ENCODE measurements around the gene RAPSN. TPM values are rescaled to one million over a fixed set of nuclear protein-coding genes. Genes with fewer than 3 reads are reported as not detected.

RAPSN gene
- total and polyA plus RNA-seq, 2 donors (not counting 1 experiment from before 2014, with no cell fraction given) = 0.25 to 1.0 TPM

- Histone ChIP-seq H4K20me1 (ENCODE audit: control insufficient read depth, insufficient read depth, low read length, poor library complexity, severe bottlenecking) (no peaks in the 10 kb centered on the region), H3K27ac (ENCODE audit: low read length in 2 of 2) (no peak overlapping the region), H3K9ac (ENCODE audit: low read length) (no peak overlapping the region), H3K4me2 (replicated peaks; ENCODE audit: low read depth, low read length, poor library complexity, severe bottlenecking) (no peak overlapping the region), H3K4me1 (ENCODE audit: control insufficient read depth in 2 of 2, insufficient read depth in 2 of 2, low read length in 2 of 2) (no peaks in the 10 kb centered on the region), H2AFZ (ENCODE audit: insufficient read depth, low read depth, low read length, poor library complexity, severe bottlenecking) (no peak overlapping the region), H3K9me3 (ENCODE audit: control extremely low read depth in 1 of 3, control insufficient read depth in 2 of 3, insufficient read depth in 1 of 3, low read length in 2 of 3) (peaks cover 0 to 6% (median 0%) of the 10 kb centered on the region in 3 donors), H3K4me3 (ENCODE audit: control extremely low read depth in 1 of 5, extremely low read depth in 1 of 5, insufficient read depth in 1 of 5, low read depth in 2 of 5, low read length in 4 of 5) (no peak overlapping the region), H3K36me3 (replicated peaks in 1 of 2; ENCODE audit: control extremely low read depth in 1 of 2, control insufficient read depth in 1 of 2, extremely low read depth in 1 of 2, insufficient read depth in 2 of 2, low read length in 1 of 2) (no peaks in the 10 kb centered on the region), H3K79me2 (ENCODE audit: control insufficient read depth, insufficient read depth, low read length) (no peaks in the 10 kb centered on the region), H3K27me3 (replicated peaks in 1 of 4; ENCODE audit: control extremely low read depth in 1 of 4, control insufficient read depth in 3 of 4, insufficient read depth in 4 of 4, low read length in 3 of 4) (no peaks in the 10 kb centered on the region)
- Mint-ChIP-seq H3K4me1 (no peaks in the 10 kb centered on the region), H3K27ac (no peak overlapping the region), H3K4me3 (no peak overlapping the region), H3K9me3 (ENCODE audit: insufficient read depth) (no peaks in the 10 kb centered on the region), H3K27me3 (no peaks in the 10 kb centered on the region)
- intact Hi-C loops (cut with micrococcal nuclease) = no loop called here
- POLR2A ChIA-PET = no interaction called here
- DNase-seq = no peak
- no peak for ATAC-seq (ENCODE audit: low read depth)
- TF ChIP-seq, protein P1, sequence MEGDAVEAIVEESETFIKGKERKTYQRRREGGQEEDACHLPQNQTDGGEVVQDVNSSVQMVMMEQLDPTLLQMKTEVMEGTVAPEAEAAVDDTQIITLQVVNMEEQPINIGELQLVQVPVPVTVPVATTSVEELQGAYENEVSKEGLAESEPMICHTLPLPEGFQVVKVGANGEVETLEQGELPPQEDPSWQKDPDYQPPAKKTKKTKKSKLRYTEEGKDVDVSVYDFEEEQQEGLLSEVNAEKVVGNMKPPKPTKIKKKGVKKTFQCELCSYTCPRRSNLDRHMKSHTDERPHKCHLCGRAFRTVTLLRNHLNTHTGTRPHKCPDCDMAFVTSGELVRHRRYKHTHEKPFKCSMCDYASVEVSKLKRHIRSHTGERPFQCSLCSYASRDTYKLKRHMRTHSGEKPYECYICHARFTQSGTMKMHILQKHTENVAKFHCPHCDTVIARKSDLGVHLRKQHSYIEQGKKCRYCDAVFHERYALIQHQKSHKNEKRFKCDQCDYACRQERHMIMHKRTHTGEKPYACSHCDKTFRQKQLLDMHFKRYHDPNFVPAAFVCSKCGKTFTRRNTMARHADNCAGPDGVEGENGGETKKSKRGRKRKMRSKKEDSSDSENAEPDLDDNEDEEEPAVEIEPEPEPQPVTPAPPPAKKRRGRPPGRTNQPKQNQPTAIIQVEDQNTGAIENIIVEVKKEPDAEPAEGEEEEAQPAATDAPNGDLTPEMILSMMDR (IDR thresholded peaks at IDR 0.05) = no peak
- TF ChIP-seq EZH2 (IDR thresholded peaks at IDR 0.05; ENCODE audit: borderline replicate concordance, insufficient read depth, low read depth, low read length, poor library complexity, severe bottlenecking) = no peak
- 100% methylated on average over 5 of the region's 11 CpGs for WGBS (ENCODE audit: insufficient coverage)
- CTCF ChIA-PET = no interaction called here
Observed at GRCh38 chr11:47437218-47437745, 11.7 kb downstream of the RAPSN start.

DNA sequence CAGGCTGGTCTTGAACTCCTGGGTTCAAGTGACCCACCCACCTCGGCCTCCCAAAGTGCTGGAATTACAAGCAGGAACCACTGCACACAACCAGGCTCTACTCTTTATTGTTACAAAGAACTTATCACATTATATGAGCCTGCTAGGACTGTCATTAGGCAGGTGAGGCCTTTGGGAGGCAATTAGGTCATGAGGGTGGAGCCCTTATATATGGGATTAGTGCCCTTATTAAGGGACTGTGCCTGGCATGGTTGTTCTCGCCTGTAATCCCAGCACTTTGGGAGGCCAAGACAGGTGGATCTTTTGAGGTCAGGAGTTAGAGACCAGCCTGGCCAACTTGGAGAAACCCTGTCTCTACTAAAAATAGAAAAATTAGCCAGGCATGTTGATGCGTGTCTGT lies 12.2 kb downstream of the RAPSN start:
- H3K36me3 ChIP-seq (replicated peaks in 1 of 2; ENCODE audit: control extremely low read depth in 1 of 2, control insufficient read depth in 1 of 2, extremely low read depth in 1 of 2, insufficient read depth in 2 of 2, low read length in 1 of 2) = no peaks in the 10 kb centered on the region
- H3K4me2 ChIP-seq (replicated peaks; ENCODE audit: low read depth, low read length, poor library complexity, severe bottlenecking) = no peak overlapping the region
- H2AFZ ChIP-seq (ENCODE audit: insufficient read depth, low read depth, low read length, poor library complexity, severe bottlenecking) = no peak overlapping the region
- DNase-seq (no peak), ATAC-seq (ENCODE audit: low read depth) (no peak)
- no peak overlapping the region for H3K27ac ChIP-seq (ENCODE audit: low read length in 2 of 2)
- Mint-ChIP-seq H3K9me3 (ENCODE audit: insufficient read depth) (no peaks in the 10 kb centered on the region), H3K4me1 (no peaks in the 10 kb centered on the region), H3K27me3 (no peaks in the 10 kb centered on the region), H3K4me3 (no peak overlapping the region), H3K27ac (no peak overlapping the region)
- intact Hi-C loops (cut with micrococcal nuclease) = no loop called here
- no peak overlapping the region for H3K4me3 ChIP-seq (ENCODE audit: control extremely low read depth in 1 of 5, extremely low read depth in 1 of 5, insufficient read depth in 1 of 5, low read depth in 2 of 5, low read length in 4 of 5)
- ChIA-PET CTCF (no interaction called here), POLR2A (no interaction called here)
- H3K9ac ChIP-seq (ENCODE audit: low read length) = no peak overlapping the region
- TF ChIP-seq, protein P1 (IDR thresholded peaks at IDR 0.05) = no peak
- no peak for TF ChIP-seq EZH2 (IDR thresholded peaks at IDR 0.05; ENCODE audit: borderline replicate concordance, insufficient read depth, low read depth, low read length, poor library complexity, severe bottlenecking)
- no peaks in the 10 kb centered on the region for H4K20me1 ChIP-seq (ENCODE audit: control insufficient read depth, insufficient read depth, low read length, poor library complexity, severe bottlenecking)
- WGBS (ENCODE audit: insufficient coverage) = 100% methylated on average over 2 of the region's 3 CpGs
- H3K27me3 ChIP-seq (replicated peaks in 1 of 4; ENCODE audit: control extremely low read depth in 1 of 4, control insufficient read depth in 3 of 4, insufficient read depth in 4 of 4, low read length in 3 of 4) = no peaks in the 10 kb centered on the region
- H3K9me3 ChIP-seq (ENCODE audit: control extremely low read depth in 1 of 3, control insufficient read depth in 2 of 3, insufficient read depth in 1 of 3, low read length in 2 of 3) = peaks cover 0 to 6% (median 0%) of the 10 kb centered on the region in 3 donors
- H3K4me1 ChIP-seq (ENCODE audit: control insufficient read depth in 2 of 2, insufficient read depth in 2 of 2, low read length in 2 of 2) = no peaks in the 10 kb centered on the region
- no peaks in the 10 kb centered on the region for H3K79me2 ChIP-seq (ENCODE audit: control insufficient read depth, insufficient read depth, low read length)
